Gastrocnemius medialis (tissue), 4 donors: Measurements from ENCODE around the gene PICK1.

ENCODE experiments used
- CTCF ChIP-seq, 5 experiments: fragments of 450-650 bp in 3 of 5; fragments of 200-600 bp in 2 of 5; sonication (generic) in 2 of 5; IDR thresholded peaks in 4 of 5; conservative IDR thresholded peaks in 1 of 5; 1 replicate in 4 of 5; 2 replicates in 1 of 5; pipeline ENCODE4 v1.5.1; 2016 to 2019; ENCODE audit warnings: antibody characterized with exemption in 5 of 5, mild to moderate bottlenecking in 3 of 5, moderate library complexity in 3 of 5
- POLR2A ChIP-seq, 2 donors: fragments of 450-650 bp; IDR thresholded peaks; one replicate each; pipeline ENCODE4 v1.6.1; 2017; ENCODE audit warnings: antibody characterized with exemption in 2 of 2, mild to moderate bottlenecking in 2 of 2, moderate library complexity in 2 of 2

GRCh38 chr22:38036392-38037062 lies 20.7 kb upstream of the PICK1 start:
- no peak for TF ChIP-seq CTCF (IDR thresholded peaks at IDR 0.05 in 4 of 5, conservative IDR thresholded peaks at IDR 0.05 in 1 of 5)
- TF ChIP-seq POLR2A (IDR thresholded peaks at IDR 0.05) = no peak
